Measurements from ENCODE around the gene LSS. TPM values are rescaled to one million over a fixed set of nuclear protein-coding genes. Genes with fewer than 3 reads are reported as not detected.
"Not testable (repeated sequence)": the region's sequence is repeated elsewhere in the genome, so short reads cannot be mapped to it uniquely, and the experiment has no call there.

The LSS gene
- total and polyA plus RNA-seq, 8 donors: 16.1 to 34.1 (median 25.2) TPM

DNA sequence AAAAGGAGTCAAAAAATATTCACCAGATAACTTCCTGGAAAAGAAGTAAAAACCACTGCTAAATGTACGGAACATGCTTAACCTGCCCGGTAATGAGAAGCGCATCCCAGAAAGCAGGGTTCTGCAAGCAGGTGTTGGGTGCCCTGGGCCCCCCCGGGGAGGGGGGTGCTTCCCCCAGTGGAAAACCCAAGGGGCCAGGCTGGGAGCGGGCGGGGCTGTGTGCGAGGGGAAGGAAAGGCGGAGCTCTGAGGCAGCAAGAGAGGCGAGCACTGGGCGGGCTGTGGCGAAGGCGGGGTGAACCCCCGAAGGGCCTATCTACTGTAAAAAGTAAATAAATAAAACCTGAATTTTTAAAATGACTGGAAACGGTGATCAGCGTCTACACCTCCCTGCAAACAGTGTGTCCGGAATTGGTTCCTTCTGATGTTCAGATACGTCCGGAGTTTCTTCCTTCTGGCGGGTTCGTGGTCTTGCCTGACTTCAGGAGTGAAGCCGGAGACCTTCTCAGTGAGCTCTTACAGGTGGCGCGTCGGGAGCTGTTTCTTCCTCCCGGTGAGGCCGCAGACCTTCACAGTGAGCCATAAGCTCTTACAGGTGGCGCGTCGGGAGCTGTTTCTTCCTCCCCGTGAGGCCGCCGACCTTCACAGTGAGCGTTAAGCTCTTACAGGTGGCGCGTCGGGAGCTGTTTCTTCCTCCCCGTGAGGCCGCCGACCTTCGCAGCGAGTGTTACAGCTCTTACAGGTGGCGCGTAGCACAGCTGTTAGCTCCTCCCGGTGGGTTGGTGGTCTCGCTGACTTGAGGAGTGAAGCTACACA is 86.6 kb downstream of the LSS start:
- FAIRE-seq (no peak), DNase-seq (peak in 3 of 6 donors; percentile 23 to 60 (median 24)), ATAC-seq (no peak)
- TF ChIP-seq, protein P1, sequence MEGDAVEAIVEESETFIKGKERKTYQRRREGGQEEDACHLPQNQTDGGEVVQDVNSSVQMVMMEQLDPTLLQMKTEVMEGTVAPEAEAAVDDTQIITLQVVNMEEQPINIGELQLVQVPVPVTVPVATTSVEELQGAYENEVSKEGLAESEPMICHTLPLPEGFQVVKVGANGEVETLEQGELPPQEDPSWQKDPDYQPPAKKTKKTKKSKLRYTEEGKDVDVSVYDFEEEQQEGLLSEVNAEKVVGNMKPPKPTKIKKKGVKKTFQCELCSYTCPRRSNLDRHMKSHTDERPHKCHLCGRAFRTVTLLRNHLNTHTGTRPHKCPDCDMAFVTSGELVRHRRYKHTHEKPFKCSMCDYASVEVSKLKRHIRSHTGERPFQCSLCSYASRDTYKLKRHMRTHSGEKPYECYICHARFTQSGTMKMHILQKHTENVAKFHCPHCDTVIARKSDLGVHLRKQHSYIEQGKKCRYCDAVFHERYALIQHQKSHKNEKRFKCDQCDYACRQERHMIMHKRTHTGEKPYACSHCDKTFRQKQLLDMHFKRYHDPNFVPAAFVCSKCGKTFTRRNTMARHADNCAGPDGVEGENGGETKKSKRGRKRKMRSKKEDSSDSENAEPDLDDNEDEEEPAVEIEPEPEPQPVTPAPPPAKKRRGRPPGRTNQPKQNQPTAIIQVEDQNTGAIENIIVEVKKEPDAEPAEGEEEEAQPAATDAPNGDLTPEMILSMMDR (IDR thresholded peaks at IDR 0.05): no peak
- H3K4me3 ChIP-seq: no peak overlapping the region
- no peak overlapping the region for H3K27ac ChIP-seq
- intact Hi-C loops (cut with DNase I): no loop called here
- H3K36me3 ChIP-seq: no peaks in the 10 kb centered on the region
- H3K4me1 ChIP-seq: no peaks in the 10 kb centered on the region
- H3K9me3 ChIP-seq: no peaks in the 10 kb centered on the region
- H3K27me3 ChIP-seq: no peaks in the 10 kb centered on the region
- WGBS, 2 donors: 87 to 90% methylated on average over 45 of the region's 45 CpGs

DNA sequence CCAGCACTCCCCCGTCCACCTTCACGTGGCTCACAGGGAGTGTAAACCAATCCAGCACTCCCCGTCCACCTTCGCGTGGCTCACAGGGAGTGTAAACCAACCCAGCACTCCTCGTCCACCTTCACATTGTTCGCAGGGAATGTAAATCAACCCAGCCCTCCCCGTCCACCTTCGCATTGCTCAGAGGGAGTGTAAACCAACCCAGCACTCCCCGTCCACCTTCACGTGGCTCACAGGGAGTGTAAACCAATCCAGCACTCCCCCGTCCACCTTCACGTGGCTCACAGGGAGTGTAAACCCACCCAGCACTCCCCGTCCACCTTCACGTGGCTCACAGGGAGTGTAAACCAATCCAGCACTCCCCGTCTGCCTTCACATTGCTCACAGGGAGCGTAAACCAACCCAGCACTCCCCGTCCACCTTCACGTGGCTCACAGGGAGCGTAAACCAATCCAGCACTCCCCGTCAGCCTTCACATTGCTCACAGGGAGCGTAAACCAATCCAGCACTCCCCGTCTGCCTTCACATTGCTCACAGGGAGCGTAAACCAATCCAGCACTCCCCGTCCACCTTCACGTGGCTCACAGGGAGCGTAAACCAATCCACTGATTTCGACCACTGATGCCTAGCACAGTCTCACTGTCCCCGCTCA is 88.1 kb downstream of the LSS start:
- DNase-seq: peak in 2 of 6 donors; percentile 11 to 26
- 19 to 26% methylated on average over 29 of the region's 29 CpGs for WGBS, 2 donors
- H3K27ac ChIP-seq; H3K27me3 ChIP-seq; H3K9me3 ChIP-seq; intact Hi-C loops (cut with DNase I); H3K4me1 ChIP-seq; H3K4me3 ChIP-seq; FAIRE-seq; H3K36me3 ChIP-seq; ATAC-seq: not testable (repeated sequence)

DNA sequence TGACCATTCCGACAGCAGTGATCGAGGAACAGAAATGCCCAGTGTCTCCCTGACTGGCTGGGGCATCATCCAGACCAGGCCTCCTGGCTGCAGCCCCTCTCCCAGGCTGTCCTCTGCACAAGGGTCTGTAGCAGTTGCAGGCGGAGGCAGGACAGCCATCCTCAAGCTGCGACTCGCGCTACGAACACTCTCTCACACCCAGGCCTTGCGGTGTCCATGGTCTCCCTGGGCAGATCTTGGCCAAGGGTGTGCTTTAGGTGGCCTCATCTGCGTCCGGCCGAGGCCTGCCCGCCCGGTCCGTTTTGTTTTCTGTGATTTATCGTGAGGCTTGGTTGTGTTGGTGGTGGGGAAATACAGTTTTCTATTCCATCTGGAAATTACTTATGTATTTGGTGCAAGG is 88.9 kb downstream of the LSS start:
- no peak for FAIRE-seq

DNA sequence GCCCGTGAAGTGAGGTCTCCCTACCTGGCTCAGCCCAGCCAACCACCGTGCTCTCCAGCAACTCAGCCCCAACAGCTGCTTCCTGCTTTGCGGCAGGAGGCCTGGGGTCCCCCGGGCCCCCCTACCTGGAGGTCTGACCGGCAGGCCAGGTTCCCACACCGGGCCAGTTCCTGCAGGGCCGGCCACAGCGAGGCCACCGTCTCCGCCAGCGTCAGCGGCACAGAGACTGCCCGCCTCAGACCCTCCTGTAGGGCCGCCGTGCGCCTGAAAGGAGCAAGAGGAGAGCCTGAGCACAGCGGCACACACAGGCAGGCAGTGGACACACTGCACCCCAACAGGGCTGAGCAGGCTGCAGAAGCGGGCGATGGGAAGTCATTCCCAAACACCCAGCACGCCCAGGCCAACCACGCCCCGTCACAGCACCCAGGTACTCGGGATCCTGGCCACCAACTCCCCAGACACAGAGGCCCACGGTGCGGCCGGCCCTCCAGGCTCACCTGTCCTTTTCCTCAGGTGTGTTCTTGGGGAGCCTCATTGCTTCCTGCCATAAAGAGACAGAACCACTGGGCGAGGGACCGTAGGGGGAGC is 90.1 kb downstream of the LSS start:
- Histone ChIP-seq H3K27me3 (no peaks in the 10 kb centered on the region), H3K4me3 (no peak overlapping the region), H3K36me3 (no peaks in the 10 kb centered on the region), H3K27ac (no peak overlapping the region), H3K4me1 (no peaks in the 10 kb centered on the region), H3K9me3 (no peaks in the 10 kb centered on the region)
- TF ChIP-seq, protein P1 (IDR thresholded peaks at IDR 0.05): no peak
- WGBS, 2 donors: 69 to 83% methylated on average over 28 of the region's 28 CpGs
- DNase-seq (peak in 1 of 6 donors; percentile 60), FAIRE-seq (no peak), ATAC-seq (no peak)
- intact Hi-C loops (cut with DNase I): no loop called here

More for the DNA sequence above, 88.9 kb downstream of the LSS start:
- DNase-seq (peak in 1 of 6 donors; percentile 33), ATAC-seq (no peak)
- Histone ChIP-seq H3K27ac (no peak overlapping the region), H3K4me1 (no peaks in the 10 kb centered on the region), H3K27me3 (no peaks in the 10 kb centered on the region), H3K9me3 (no peaks in the 10 kb centered on the region), H3K36me3 (no peaks in the 10 kb centered on the region), H3K4me3 (no peak overlapping the region)
- TF ChIP-seq, protein P1 (IDR thresholded peaks at IDR 0.05): no peak
- intact Hi-C loops (cut with DNase I): no loop called here
- 77 to 90% methylated on average over 15 of the region's 15 CpGs for WGBS, 2 donors

Other genes starting within 250 kb of the LSS start
- 100 to 1,000 TPM in 1 of 6 donors, 10 to 100 TPM in 5; 22.9 to 101 (median 41.9) TPM for gene COL6A1, start 247.0 kb downstream of the LSS start, total RNA-seq
- 100 to 1,000 TPM in 1 of 2 donors, 10 to 100 TPM in 1; 97.4 to 131 TPM for gene COL6A1, start 247.0 kb downstream of the LSS start, polyA plus RNA-seq
- 100 to 1,000 TPM in 1 of 6 donors, 10 to 100 TPM in 5; 15.2 to 135 (median 45.5) TPM for gene COL6A2, start 130.7 kb downstream of the LSS start, total RNA-seq
- 100 to 1,000 TPM in 1 of 2 donors, 10 to 100 TPM in 1; 66.9 to 116 TPM for gene COL6A2, start 130.7 kb downstream of the LSS start, polyA plus RNA-seq
- 1 to 10 TPM in 1 of 6 donors, under 1 TPM in 5; 0.31 to 1.4 (median 0.42) TPM for gene FTCD, start 73.2 kb downstream of the LSS start, total RNA-seq
- gene FTCD, start 73.2 kb downstream of the LSS start, polyA plus RNA-seq: 10 to 100 TPM in 1 of 2 donors, 1 to 10 TPM in 1; 4.9 to 14.0 TPM
- gene SPATC1L, start 44.3 kb downstream of the LSS start, total RNA-seq: 1 to 10 TPM; 3.1 to 8.1 (median 6.0) TPM
- gene SPATC1L, start 44.3 kb downstream of the LSS start, polyA plus RNA-seq: 10 to 100 TPM; 12.9 to 26.9 TPM
- 10 to 100 TPM; 30.6 to 58.7 (median 35.9) TPM for gene MCM3AP, start 56.8 kb upstream of the LSS start, total RNA-seq
- 10 to 100 TPM; 47.9 to 59.4 TPM for gene MCM3AP, start 56.8 kb upstream of the LSS start, polyA plus RNA-seq
- gene YBEY, start 57.6 kb upstream of the LSS start, total RNA-seq: 10 to 100 TPM in 1 of 6 donors, 1 to 10 TPM in 5; 4.4 to 11.9 (median 6.7) TPM
- 10 to 100 TPM in 1 of 2 donors, 1 to 10 TPM in 1; 9.8 to 15.3 TPM for gene YBEY, start 57.6 kb upstream of the LSS start, polyA plus RNA-seq
- 1 to 10 TPM in 4 of 6 donors, under 1 TPM in 2; 0.88 to 2.8 (median 1.9) TPM for gene C21orf58, start 95.1 kb upstream of the LSS start, total RNA-seq
- 10 to 100 TPM in 1 of 2 donors, 1 to 10 TPM in 1; 8.8 to 13.1 TPM for gene C21orf58, start 95.1 kb upstream of the LSS start, polyA plus RNA-seq
- gene PCNT, start 95.4 kb upstream of the LSS start, total RNA-seq: 10 to 100 TPM in 3 of 6 donors, 1 to 10 TPM in 3; 8.1 to 13.5 (median 10.0) TPM
- gene PCNT, start 95.4 kb upstream of the LSS start, polyA plus RNA-seq: 10 to 100 TPM; 14.2 to 15.5 TPM
- gene DIP2A, start 230.1 kb upstream of the LSS start, total RNA-seq: 10 to 100 TPM; 12.1 to 26.3 (median 16.5) TPM
- 10 to 100 TPM; 23.2 to 28.7 TPM for gene DIP2A, start 230.1 kb upstream of the LSS start, polyA plus RNA-seq

Data from pancreas (tissue), 10 donors.